Cardiac septum (tissue), 1 donor: Measurements from ENCODE around the gene RNF123. TPM values are rescaled to one million over a fixed set of nuclear protein-coding genes. Genes with fewer than 3 reads are reported as not detected.

Experiments used
- DNase-seq: peaks from one replicate; pipeline ENCODE4 v3.0.0-alpha.2; 2020; ENCODE audit warnings: low spot score
- intact Hi-C: fragments of 100-400 bp; cut with DNase I; formaldehyde crosslinking; loops from one replicate; pipeline ENCODE4 v1.14.0; 2022
- total RNA-seq: library from RNA; stranded (reverse); fragmentation: NEBNext Ultra II Directional; extraction: Animal tissue kit (Norgen Biotek cat#: 25700); gene quantifications from one replicate; pipeline ENCODE4 v1.2.1, GENCODE V29; 2021
- donor health status: DM: no; HTN: no; CAD: no.

The RNF123 gene
- total RNA-seq, 1 donor from 2014 or later = 59.4 TPM

- intact Hi-C loops = no loop called here
- no peak for DNase-seq
Observed at GRCh38 chr3:49657208-49657915, 32.0 kb upstream of the RNF123 start.

GRCh38 chr3:49658711-49659110 is 30.6 kb upstream of the RNF123 start:
- DNase-seq = no peak
- intact Hi-C loops = no loop called here

GRCh38 chr3:49659756-49660155 is 29.6 kb upstream of the RNF123 start:
- intact Hi-C loops = no loop called here
- DNase-seq = no peak

GRCh38 chr3:49661281-49661680 is 28.1 kb upstream of the RNF123 start:
- intact Hi-C loops = no loop called here
- no peak for DNase-seq

GRCh38 chr3:49662021-49662420 is 27.3 kb upstream of the RNF123 start:
- intact Hi-C loops = no loop called here
- DNase-seq = no peak

- intact Hi-C loops = no loop called here
Observed at GRCh38 chr3:49662720-49663413, 26.5 kb upstream of the RNF123 start.

GRCh38 chr3:49663831-49664230 is 25.5 kb upstream of the RNF123 start:
- intact Hi-C loops = no loop called here
- DNase-seq = no peak

More at GRCh38 chr3:49662720-49663413, 26.5 kb upstream of the RNF123 start:
- DNase-seq = no peak

- intact Hi-C loops = no loop called here
- DNase-seq = no peak
Observed at GRCh38 chr3:49664300-49664699, 25.1 kb upstream of the RNF123 start.

GRCh38 chr3:49665822-49666519 is 23.4 kb upstream of the RNF123 start:
- no peak for DNase-seq
- intact Hi-C loops = no loop called here

GRCh38 chr3:49666592-49666991 is 22.8 kb upstream of the RNF123 start:
- DNase-seq = no peak
- intact Hi-C loops = no loop called here

- intact Hi-C loops = no loop called here
- no peak for DNase-seq
Observed at GRCh38 chr3:49667701-49668413, 21.5 kb upstream of the RNF123 start.

- intact Hi-C loops = no loop called here
Observed at GRCh38 chr3:49668414-49668797, 21.0 kb upstream of the RNF123 start.

GRCh38 chr3:49668861-49669260 is 20.5 kb upstream of the RNF123 start:
- intact Hi-C loops = no loop called here
- DNase-seq = no peak

More at GRCh38 chr3:49668414-49668797, 21.0 kb upstream of the RNF123 start:
- DNase-seq = no peak

GRCh38 chr3:49669352-49669751 is 20.0 kb upstream of the RNF123 start:
- intact Hi-C loops = no loop called here
- no peak for DNase-seq

- no peak for DNase-seq
- intact Hi-C loops = loop anchor here (1.0 to 5.0 kb wide), 2 partner anchors 131 to 194 kb away; no protein-coding TSS in a partner anchor
Observed at GRCh38 chr3:49670940-49671290, 18.4 kb upstream of the RNF123 start.

GRCh38 chr3:49671291-49672288 is 17.8 kb upstream of the RNF123 start:
- intact Hi-C loops = loop anchor here (1.0 to 5.0 kb wide), 2 partner anchors 131 to 194 kb away; no protein-coding TSS in a partner anchor
- peak; percentile 82 for DNase-seq

GRCh38 chr3:49673121-49673714 is 16.1 kb upstream of the RNF123 start:
- intact Hi-C loops = loop anchor here (5.0 kb wide), 1 partner anchor 196 kb away; no protein-coding TSS in a partner anchor
- DNase-seq = no peak
